IPS-18a (cell line): ENCODE data around the gene DUSP23.

Experiments used
- H3K27ac ChIP-seq: one replicate; pipeline ENCODE4 v1.5.1; 2013; ENCODE audit warnings: low read length
- H3K27me3 ChIP-seq: one replicate; pipeline ENCODE4 v1.6.1; 2013; ENCODE audit warnings: mild to moderate bottlenecking, low read length; ENCODE audit not compliant: control insufficient read depth, insufficient read depth
- H3K36me3 ChIP-seq: one replicate; pipeline ENCODE4 v1.6.1; 2013; ENCODE audit warnings: low read depth, low read length; ENCODE audit not compliant: control insufficient read depth
- H3K4me1 ChIP-seq: one replicate; pipeline ENCODE4 v1.6.1; 2013; ENCODE audit warnings: low read depth, low read length; ENCODE audit not compliant: control insufficient read depth
- H3K4me3 ChIP-seq: one replicate; pipeline ENCODE4 v1.5.1; 2013; ENCODE audit warnings: low read length
- H3K9ac ChIP-seq: one replicate; pipeline ENCODE4 v1.6.1; 2013; ENCODE audit warnings: mild to moderate bottlenecking, low read length, moderate library complexity
- H3K9me3 ChIP-seq: one replicate; pipeline ENCODE4 v1.6.1; 2013; ENCODE audit warnings: low read depth, low read length; ENCODE audit not compliant: control insufficient read depth

Gene DUSP23

DNA sequence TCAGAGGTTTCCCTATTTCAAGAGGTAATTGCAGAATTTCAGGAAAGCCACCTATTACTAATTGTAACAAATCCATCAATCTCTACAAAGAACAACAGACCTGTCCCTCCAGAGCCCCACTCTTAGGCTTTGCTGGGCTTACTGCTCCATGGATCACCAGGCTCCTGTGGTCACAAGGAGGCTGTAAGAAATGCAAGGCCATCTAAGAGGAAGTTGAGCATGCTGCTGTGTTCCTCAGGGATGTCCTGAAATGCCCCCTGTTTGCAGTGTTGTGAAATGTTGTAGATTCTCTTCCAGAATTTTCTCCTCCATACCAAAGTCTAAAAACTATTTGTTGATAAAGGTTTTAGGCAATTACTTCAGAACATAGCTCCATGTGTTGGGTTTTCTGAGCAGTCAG is 24.4 kb upstream of the DUSP23 start:
- no peak overlapping the region for H3K27ac ChIP-seq
- no peaks in the 10 kb centered on the region for H3K9me3 ChIP-seq
- no peaks in the 10 kb centered on the region for H3K36me3 ChIP-seq
- no peaks in the 10 kb centered on the region for H3K27me3 ChIP-seq
- H3K9ac ChIP-seq, result no peak overlapping the region
- H3K4me3 ChIP-seq, result no peak overlapping the region
- no peaks in the 10 kb centered on the region for H3K4me1 ChIP-seq

- Histone ChIP-seq H3K4me3 (no peak overlapping the region), H3K4me1 (no peaks in the 10 kb centered on the region), H3K27ac (no peak overlapping the region), H3K27me3 (no peaks in the 10 kb centered on the region), H3K36me3 (no peaks in the 10 kb centered on the region), H3K9ac (no peak overlapping the region), H3K9me3 (no peaks in the 10 kb centered on the region)
Measured at GRCh38 chr1:159763686-159764085, 17.1 kb upstream of the DUSP23 start.

DNA sequence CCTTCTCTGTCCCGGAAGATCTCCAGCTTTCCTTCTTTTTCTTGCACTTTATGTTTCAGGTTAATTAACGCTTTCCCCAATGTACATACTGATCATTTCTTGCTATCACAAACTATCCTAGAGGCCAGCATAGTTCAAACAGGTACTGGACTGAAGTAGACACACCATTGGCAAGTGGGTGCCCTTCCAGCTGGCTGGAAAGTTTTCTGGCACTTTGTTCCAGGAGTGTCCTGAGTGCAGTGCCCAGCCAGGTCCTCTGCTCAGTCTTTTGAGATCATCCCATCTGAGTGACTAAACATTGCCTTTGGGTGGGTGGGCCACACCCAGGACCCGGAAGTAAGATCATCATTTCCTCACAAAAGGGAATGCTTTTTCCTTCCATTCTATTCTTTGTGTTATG is 15.0 kb upstream of the DUSP23 start:
- no peak overlapping the region for H3K27ac ChIP-seq
- no peaks in the 10 kb centered on the region for H3K9me3 ChIP-seq
- H3K9ac ChIP-seq, result no peak overlapping the region
- H3K4me3 ChIP-seq, result no peak overlapping the region
- no peaks in the 10 kb centered on the region for H3K4me1 ChIP-seq
- no peaks in the 10 kb centered on the region for H3K27me3 ChIP-seq
- no peaks in the 10 kb centered on the region for H3K36me3 ChIP-seq

DNA sequence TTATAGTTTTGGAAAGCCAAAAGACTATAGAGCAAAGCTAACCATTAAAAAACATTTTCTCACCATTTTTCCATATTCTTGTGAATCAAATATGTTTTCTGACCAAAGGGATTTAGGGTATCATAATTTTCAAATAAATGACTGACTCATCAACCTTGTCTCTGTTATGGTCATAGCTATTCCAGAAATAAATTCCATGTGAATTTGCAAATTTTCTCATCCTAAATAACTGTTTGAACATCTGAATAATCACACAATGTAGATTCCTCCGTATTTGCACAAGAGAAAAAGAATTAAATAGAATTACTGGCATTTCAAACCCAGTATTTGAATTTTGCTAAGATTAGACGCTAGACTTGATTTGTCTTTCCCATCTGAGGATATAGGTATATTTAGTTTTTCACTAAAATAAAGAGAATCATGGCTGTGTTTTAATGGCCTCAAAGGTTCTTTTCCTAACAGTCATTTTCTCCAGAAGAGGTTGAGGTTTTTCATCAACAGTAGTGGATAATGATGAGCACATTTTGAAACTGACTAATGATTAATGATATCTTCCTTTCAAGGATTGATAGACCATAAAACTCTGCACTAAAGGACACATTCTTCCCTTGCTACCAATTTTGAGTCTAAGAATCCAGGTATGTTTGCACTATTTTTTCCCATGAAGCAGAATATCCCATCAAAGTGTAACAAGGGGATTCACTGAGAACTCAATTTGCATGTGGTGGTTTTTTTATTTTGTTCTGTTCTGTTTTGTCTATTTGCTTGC is 9.5 kb upstream of the DUSP23 start:
- Histone ChIP-seq H3K9ac (no peak overlapping the region), H3K36me3 (no peaks in the 10 kb centered on the region), H3K27me3 (no peaks in the 10 kb centered on the region), H3K4me1 (no peaks in the 10 kb centered on the region), H3K4me3 (no peak overlapping the region), H3K9me3 (no peaks in the 10 kb centered on the region), H3K27ac (no peak overlapping the region)

DNA sequence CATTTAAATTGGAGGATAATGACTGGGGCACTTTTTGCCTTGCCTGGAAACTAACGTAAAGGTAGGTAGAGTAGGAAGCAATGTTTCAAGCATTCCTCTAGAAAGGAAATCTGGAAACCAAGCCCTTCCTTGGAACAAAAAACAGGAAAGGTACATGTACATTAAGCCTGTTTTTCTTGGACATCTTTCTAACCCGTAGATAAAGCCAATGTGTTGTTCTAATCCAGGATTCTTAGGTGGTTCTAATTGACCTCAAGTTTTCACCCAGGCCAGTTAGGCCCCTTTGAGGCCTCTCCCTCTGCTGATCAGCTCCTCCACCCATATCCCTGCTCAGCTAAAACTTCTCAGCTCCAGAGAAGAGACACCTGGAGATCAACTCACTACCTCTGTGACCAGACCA is 6.3 kb upstream of the DUSP23 start:
- Histone ChIP-seq H3K36me3 (no peaks in the 10 kb centered on the region), H3K9me3 (no peaks in the 10 kb centered on the region), H3K9ac (no peak overlapping the region), H3K4me3 (no peak overlapping the region), H3K4me1 (no peaks in the 10 kb centered on the region), H3K27ac (no peak overlapping the region), H3K27me3 (no peaks in the 10 kb centered on the region)

DNA sequence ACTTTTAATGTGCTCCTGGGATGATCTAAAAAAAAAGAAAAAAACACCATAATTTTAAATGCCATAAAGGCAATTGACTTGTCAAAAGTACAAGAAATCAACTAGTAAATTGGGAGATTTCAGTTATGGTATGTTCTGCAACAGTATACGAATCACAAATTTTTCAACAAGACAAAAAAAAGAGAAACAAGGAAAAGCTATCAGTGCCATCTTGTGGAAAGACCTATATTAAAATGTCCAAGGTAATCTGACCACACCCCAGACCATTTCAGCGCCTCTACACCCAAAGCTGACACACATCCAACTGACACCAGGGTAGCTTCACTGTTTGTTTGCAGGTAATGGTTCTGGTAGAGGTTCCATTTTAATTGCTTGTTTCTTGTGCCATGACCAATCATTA is 5.0 kb upstream of the DUSP23 start:
- Histone ChIP-seq H3K9me3 (no peaks in the 10 kb centered on the region), H3K36me3 (no peaks in the 10 kb centered on the region), H3K27me3 (no peaks in the 10 kb centered on the region), H3K4me1 (no peaks in the 10 kb centered on the region), H3K27ac (no peak overlapping the region), H3K4me3 (no peak overlapping the region), H3K9ac (no peak overlapping the region)

GRCh38 chr1:159778266-159778665 is 2.5 kb upstream of the DUSP23 start:
- H3K27ac ChIP-seq, result no peak overlapping the region
- no peak overlapping the region for H3K4me3 ChIP-seq
- H3K4me1 ChIP-seq, result peaks cover 4% of the 10 kb centered on the region
- H3K36me3 ChIP-seq, result no peaks in the 10 kb centered on the region
- H3K27me3 ChIP-seq, result peaks cover 4% of the 10 kb centered on the region
- no peaks in the 10 kb centered on the region for H3K9me3 ChIP-seq
- H3K9ac ChIP-seq, result no peak overlapping the region

GRCh38 chr1:159779403-159779851 is 1.3 kb upstream of the DUSP23 start:
- Histone ChIP-seq H3K9me3 (no peaks in the 10 kb centered on the region), H3K36me3 (no peaks in the 10 kb centered on the region), H3K9ac (no peak overlapping the region), H3K4me3 (no peak overlapping the region), H3K27me3 (peaks cover 4% of the 10 kb centered on the region), H3K4me1 (peaks cover 13% of the 10 kb centered on the region), H3K27ac (no peak overlapping the region)

- no peaks in the 10 kb centered on the region for H3K36me3 ChIP-seq
- H3K9ac ChIP-seq, result no peak overlapping the region
- H3K9me3 ChIP-seq, result no peaks in the 10 kb centered on the region
- H3K27ac ChIP-seq, result no peak overlapping the region
- H3K4me3 ChIP-seq, result peak overlapping the region; percentile 63
- H3K27me3 ChIP-seq, result peaks cover 4% of the 10 kb centered on the region
- peaks cover 13% of the 10 kb centered on the region for H3K4me1 ChIP-seq
Measured at GRCh38 chr1:159781992-159782391, 1.2 kb downstream of the DUSP23 start.

- no peak overlapping the region for H3K4me3 ChIP-seq
- H3K4me1 ChIP-seq, result peaks cover 13% of the 10 kb centered on the region
- peaks cover 4% of the 10 kb centered on the region for H3K27me3 ChIP-seq
- H3K9ac ChIP-seq, result no peak overlapping the region
- H3K27ac ChIP-seq, result no peak overlapping the region
- no peaks in the 10 kb centered on the region for H3K36me3 ChIP-seq
- H3K9me3 ChIP-seq, result no peaks in the 10 kb centered on the region
Measured at GRCh38 chr1:159783724-159784123, 3.0 kb downstream of the DUSP23 start.

DNA sequence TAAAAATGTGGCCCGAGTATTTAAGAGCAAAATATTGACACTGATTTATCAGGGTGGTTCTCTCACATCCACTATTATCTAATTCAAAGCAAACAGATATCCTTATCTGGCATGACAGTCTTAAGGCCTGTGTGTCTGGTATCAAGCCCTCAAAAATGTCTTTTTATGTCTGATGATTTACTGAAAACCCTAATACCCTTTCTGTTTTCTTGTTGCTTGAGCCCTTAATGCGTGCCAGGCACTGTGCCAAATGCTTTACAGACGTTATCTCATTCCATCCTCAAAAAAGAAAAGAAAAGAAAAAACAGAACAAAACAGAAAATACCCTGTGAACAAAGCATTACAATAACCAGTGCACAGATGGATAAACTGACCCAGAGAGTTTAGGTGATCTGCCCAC is 5.7 kb downstream of the DUSP23 start:
- H3K4me1 ChIP-seq, result peaks cover 13% of the 10 kb centered on the region
- H3K9ac ChIP-seq, result no peak overlapping the region
- no peak overlapping the region for H3K4me3 ChIP-seq
- H3K36me3 ChIP-seq, result no peaks in the 10 kb centered on the region
- peaks cover 4% of the 10 kb centered on the region for H3K27me3 ChIP-seq
- H3K27ac ChIP-seq, result no peak overlapping the region
- no peaks in the 10 kb centered on the region for H3K9me3 ChIP-seq

DNA sequence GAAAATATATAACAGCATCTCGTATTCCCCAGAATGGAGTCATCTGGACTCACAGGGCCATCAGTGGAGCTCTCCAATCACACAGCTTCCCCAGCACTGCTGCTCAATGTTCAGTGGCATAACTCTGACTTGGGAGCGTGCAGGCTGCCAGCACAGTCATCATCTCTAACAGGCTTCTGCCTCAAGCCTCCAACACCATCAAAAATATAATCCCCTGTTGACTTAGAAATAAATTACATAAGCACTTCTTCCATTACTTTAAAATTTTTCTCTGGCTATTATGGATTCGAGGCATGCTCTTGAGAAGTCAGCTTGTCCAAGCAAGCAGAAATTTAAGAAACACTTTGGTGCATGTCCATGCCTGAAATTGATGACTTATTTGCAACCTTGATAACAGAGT is 6.2 kb downstream of the DUSP23 start:
- H3K4me1 ChIP-seq, result peaks cover 9% of the 10 kb centered on the region
- no peaks in the 10 kb centered on the region for H3K36me3 ChIP-seq
- no peak overlapping the region for H3K27ac ChIP-seq
- H3K9ac ChIP-seq, result no peak overlapping the region
- H3K4me3 ChIP-seq, result no peak overlapping the region
- no peaks in the 10 kb centered on the region for H3K9me3 ChIP-seq
- H3K27me3 ChIP-seq, result no peaks in the 10 kb centered on the region
